Endothelial cell of umbilical vein (primary cell): ENCODE results near the gene PIGW. TPM values are rescaled to one million over a fixed set of nuclear protein-coding genes. Genes with fewer than 3 reads are reported as not detected.

Source experiments
- BruUV-seq: library from RNA; stranded (reverse); fragments of 400-500 nt; replicated peaks from 2 replicates; lab custom pipeline; 2021; lab: Mats Ljungman, UMichigan
- CTCF ChIA-PET: fragments of 300-600, 350-600 bp; sonication (Branson Sonifier 250); formaldehyde crosslinking; loops from one replicate; lab custom pipeline; 2021; ENCODE audit warnings: antibody characterized with exemption, inconsistent platforms; lab: Charles Lee
- POLR2A ChIA-PET: fragments of 300-600, 350-600 bp; sonication (Branson Sonifier 250); formaldehyde crosslinking; loops from one replicate; lab custom pipeline; 2021; ENCODE audit warnings: antibody characterized with exemption, inconsistent platforms; lab: Charles Lee
- DNase-seq: peaks from one replicate; pipeline ENCODE4 v3.0.0-alpha.2; 2011; ENCODE audit warnings: low read depth, low spot score
- FAIRE-seq: peaks from 2 replicates; lab custom pipeline; 2011; peaks lifted over from hg19 to GRCh38; lab: Jason Lieb, UNC
- H2AFZ ChIP-seq: 2 replicates; pipeline ENCODE4 v1.6.0; 2012; ENCODE audit warnings: low read depth, low read length, control low read depth, inconsistent platforms
- H3K27ac ChIP-seq: 2 replicates; pipeline ENCODE4 v1.5.1; 2011; ENCODE audit warnings: low read depth, mild to moderate bottlenecking, control low read depth, low read length, moderate library complexity; ENCODE audit not compliant: insufficient read depth
- H3K27me3 ChIP-seq, 2 experiments: 2 replicates each; pipeline versions ENCODE4 v1.6.0 to v1.6.1; 2011; ENCODE audit warnings: low read length in 2 of 2, mixed read lengths in 1 of 2; ENCODE audit not compliant: control insufficient read depth in 2 of 2, insufficient read depth in 2 of 2
- H3K36me3 ChIP-seq, 2 experiments: 2 replicates in 1 of 2; 3 replicates in 1 of 2; pipeline ENCODE4 v1.5.1; 2011; ENCODE audit warnings: low read length in 2 of 2, mild to moderate bottlenecking in 1 of 2, moderate library complexity in 1 of 2; ENCODE audit not compliant: control insufficient read depth in 2 of 2, insufficient read depth in 2 of 2; ENCODE audit errors: extremely low read depth in 1 of 2
- H3K4me1 ChIP-seq: 3 replicates; pipeline ENCODE4 v1.5.1; 2011; ENCODE audit warnings: mild to moderate bottlenecking, low read length; ENCODE audit not compliant: control insufficient read depth, insufficient read depth; ENCODE audit errors: extremely low read depth
- H3K4me2 ChIP-seq: 2 replicates; pipeline ENCODE4 v1.6.1; 2011; ENCODE audit warnings: low read length, control low read depth, mixed read lengths; ENCODE audit not compliant: insufficient read depth
- H3K4me3 ChIP-seq, 3 experiments: fragments of 200-600 bp in 1 of 3; sonication (generic), shearing (Covaris generic) in 1 of 3; replicated peaks in 1 of 3; 2 replicates each; pipeline ENCODE4 v1.5.1; 2011 to 2016; ENCODE audit warnings: control low read depth in 3 of 3, low read length in 3 of 3, mild to moderate bottlenecking in 2 of 3, inconsistent platforms in 1 of 3, low read depth in 1 of 3, moderate library complexity in 1 of 3; ENCODE audit not compliant: insufficient read depth in 1 of 3
- H3K79me2 ChIP-seq: 2 replicates; pipeline ENCODE4 v1.6.0; 2012; ENCODE audit warnings: low read length, inconsistent platforms; ENCODE audit not compliant: control insufficient read depth, insufficient read depth
- H3K9ac ChIP-seq: replicated peaks from 2 replicates; pipeline ENCODE3; 2011; ENCODE audit warnings: low read length, control low read depth; ENCODE audit not compliant: insufficient read depth; ENCODE audit errors: extremely low read depth
- H3K9me1 ChIP-seq: replicated peaks from 3 replicates; pipeline ENCODE4 v1.6.0; 2011; ENCODE audit warnings: mild to moderate bottlenecking, low read length; ENCODE audit not compliant: control insufficient read depth, insufficient read depth; ENCODE audit errors: extremely low read depth
- H3K9me3 ChIP-seq: replicated peaks from 2 replicates; pipeline ENCODE4 v1.5.1; 2012; ENCODE audit warnings: low read length, inconsistent platforms; ENCODE audit not compliant: control insufficient read depth, insufficient read depth
- H4K20me1 ChIP-seq: replicated peaks from 2 replicates; pipeline ENCODE3; 2011; ENCODE audit warnings: mild to moderate bottlenecking, low read length; ENCODE audit not compliant: control insufficient read depth, insufficient read depth; ENCODE audit errors: extremely low read depth
- CTCF ChIP-seq, 2 donors: IDR thresholded peaks; 1 replicate in 1 of 2; 2 replicates in 1 of 2; pipeline ENCODE4 v1.5.1; 2011; ENCODE audit warnings: low read length in 2 of 2, mild to moderate bottlenecking in 2 of 2, moderate library complexity in 2 of 2, control low read depth in 1 of 2, inconsistent platforms in 1 of 2, low read depth in 1 of 2; ENCODE audit not compliant: insufficient read depth in 1 of 2; ENCODE audit errors: extremely low read depth in 1 of 2
- EZH2 ChIP-seq: IDR thresholded peaks from 2 replicates; pipeline ENCODE4 v1.6.1; 2012; ENCODE audit warnings: borderline replicate concordance, low read depth, mild to moderate bottlenecking, moderate library complexity, low read length, inconsistent platforms; ENCODE audit not compliant: severe bottlenecking
- JUN ChIP-seq: IDR thresholded peaks from 2 replicates; pipeline ENCODE4 v1.6.1; 2011; ENCODE audit warnings: borderline replicate concordance, low read depth; ENCODE audit not compliant: insufficient read length, insufficient read depth
- MAX ChIP-seq: IDR thresholded peaks from 2 replicates; pipeline ENCODE4 v1.6.1; 2011; ENCODE audit not compliant: insufficient read depth, insufficient read length
- MYC ChIP-seq: IDR thresholded peaks from one replicate; pipeline ENCODE4 v1.6.1; 2011; ENCODE audit warnings: mild to moderate bottlenecking, low read depth, low read length
- POLR2A ChIP-seq: IDR thresholded peaks from 2 replicates; pipeline ENCODE4 v1.6.1; 2012; ENCODE audit warnings: low read depth, mild to moderate bottlenecking, control low read depth, low read length
- POLR2AphosphoS5 ChIP-seq: IDR thresholded peaks from 2 replicates; pipeline ENCODE4 v1.6.1; 2012; ENCODE audit warnings: low read depth, mild to moderate bottlenecking, control low read depth, low read length, moderate library complexity; ENCODE audit not compliant: insufficient read depth
- dilution Hi-C: fragments of 300-500 bp; cut with MboI; formaldehyde crosslinking; loops from one replicate; pipeline ENCODE4 v1.15.0; 2019; ENCODE audit warnings: low sequenced_read_pairs; ENCODE audit not compliant: extremely low pct_ligation_motif_present
- intact Hi-C: fragments of 100-400 bp; cut with micrococcal nuclease; formaldehyde crosslinking; loops from one replicate; pipeline ENCODE4 v1.10.0; 2022
- polyA plus RNA-seq, 4 experiments: library from polyadenylated mRNA; depleted of rRNA in 3 of 4; stranded (reverse) in 3 of 4; unstranded in 1 of 4; fragments of >200 nt; gene quantifications; 2 replicates each; pipeline versions ENCODE4 v1.2.1 to v1.2.3, GENCODE V29; 2011 to 2012; ENCODE audit warnings: missing spikeins in 1 of 4
- total RNA-seq: library from RNA; stranded (reverse); gene quantifications from 2 replicates; pipeline ENCODE4 v1.2.3, GENCODE V29; 2021

PIGW gene
- total and polyA plus RNA-seq, 2 donors (not counting 3 experiments of a cell fraction or from before 2014, with no cell fraction given) = 5.9 to 13.1 TPM

- Histone ChIP-seq H3K36me3 (peaks cover 6 to 21% of the 10 kb centered on the region in 2 experiments), H3K79me2 (no peaks in the 10 kb centered on the region), H2AFZ (no peak overlapping the region), H4K20me1 (no peaks in the 10 kb centered on the region), H3K4me2 (no peak overlapping the region), H3K9me1 (no peaks in the 10 kb centered on the region), H3K27ac (no peak overlapping the region), H3K4me1 (no peaks in the 10 kb centered on the region), H3K4me3 (no peak overlapping the region), H3K9me3 (no peaks in the 10 kb centered on the region), H3K9ac (no peak overlapping the region), H3K27me3 (no peaks in the 10 kb centered on the region)
- no TSS peak for BruUV-seq
- DNase-seq = no peak
- dilution Hi-C loops = no loop called here
- intact Hi-C loops = no loop called here
- no peak for FAIRE-seq
- ChIA-PET CTCF (interaction anchor here (1.9 kb wide), 1 partner anchor 15 kb away, joined by 6 read pairs; no protein-coding TSS in a partner anchor), POLR2A (no interaction called here)
- TF ChIP-seq EZH2 = no peak
- no peak for TF ChIP-seq JUN
- no peak for TF ChIP-seq MAX
- no peak for TF ChIP-seq POLR2A
- no peak for TF ChIP-seq CTCF (IDR thresholded peaks at IDR 0.05; ENCODE audit: extremely low read depth in 1 of 2, insufficient read depth in 1 of 2, low read depth in 1 of 2, low read length in 2 of 2)
- no peak for TF ChIP-seq MYC
- no peak for TF ChIP-seq POLR2AphosphoS5
These were observed 28.0 kb upstream of the PIGW start for GRCh38 chr17:36506831-36507230.
